H1 (cell line): ENCODE measurements around the gene PALS2. TPM values are rescaled to one million over a fixed set of nuclear protein-coding genes. Genes with fewer than 3 reads are reported as not detected.

Experiments used
- ATF3 ChIP-seq: IDR thresholded peaks from 2 replicates; pipeline ENCODE4 v1.6.1; 2011; ENCODE audit warnings: low read depth, mild to moderate bottlenecking, low read length; ENCODE audit not compliant: insufficient read depth
- BACH1 ChIP-seq: IDR thresholded peaks from 2 replicates; pipeline ENCODE4 v1.6.1; 2012; ENCODE audit warnings: low read length, improper control_type of control experiment
- CEBPB ChIP-seq: IDR thresholded peaks from 2 replicates; pipeline ENCODE4 v1.6.1; 2012; ENCODE audit warnings: low read depth, low read length
- EP300 ChIP-seq, 2 experiments: IDR thresholded peaks; 1 replicate in 1 of 2; 2 replicates in 1 of 2; pipeline ENCODE4 v1.6.1; 2011 to 2012; ENCODE audit warnings: low read depth in 2 of 2, low read length in 2 of 2, mild to moderate bottlenecking in 2 of 2, borderline replicate concordance in 1 of 2, inconsistent platforms in 1 of 2, moderate library complexity in 1 of 2
- HDAC6 ChIP-seq: IDR thresholded peaks from one replicate; pipeline ENCODE4 v1.7.1; 2012; ENCODE audit warnings: low read depth, mild to moderate bottlenecking, inconsistent platforms, low read length, moderate library complexity
- KDM4A ChIP-seq: IDR thresholded peaks from one replicate; pipeline ENCODE4 v1.7.1; 2012; ENCODE audit warnings: low read depth, mild to moderate bottlenecking, moderate library complexity, low read length, inconsistent platforms; ENCODE audit not compliant: severe bottlenecking
- MAX ChIP-seq: IDR thresholded peaks from 2 replicates; pipeline ENCODE4 v1.6.1; 2012; ENCODE audit warnings: inconsistent platforms
- RBBP5 ChIP-seq: IDR thresholded peaks from 2 replicates; pipeline ENCODE4 v1.7.1; 2012; ENCODE audit warnings: low read depth, mild to moderate bottlenecking, inconsistent platforms, low read length, moderate library complexity, borderline replicate concordance
- SIN3A ChIP-seq, 2 experiments: IDR thresholded peaks in 1 of 2; conservative IDR thresholded peaks in 1 of 2; 2 replicates each; pipeline ENCODE4 v1.6.1; 2011 to 2012; ENCODE audit warnings: low read length in 2 of 2, improper control_type of control experiment in 1 of 2, low read depth in 1 of 2, mild to moderate bottlenecking in 1 of 2
- SIX5 ChIP-seq: IDR thresholded peaks from 2 replicates; pipeline ENCODE4 v1.6.1; 2011; ENCODE audit warnings: mild to moderate bottlenecking, low read depth, low read length
- SP1 ChIP-seq: IDR thresholded peaks from 2 replicates; pipeline ENCODE4 v1.6.1; 2011; ENCODE audit warnings: low read depth, low read length
- TAF1 ChIP-seq: IDR thresholded peaks from 2 replicates; pipeline ENCODE4 v1.6.1; 2011; ENCODE audit warnings: mild to moderate bottlenecking, low read depth, low read length
- TAF7 ChIP-seq: optimal IDR thresholded peaks from 2 replicates; pipeline ENCODE3; 2011; ENCODE audit warnings: low read depth, mild to moderate bottlenecking, inconsistent platforms, low read length, moderate library complexity, borderline replicate concordance
- polyA plus RNA-seq, 7 experiments: library from polyadenylated mRNA; depleted of rRNA in 3 of 7; stranded (reverse) in 5 of 7; unstranded in 2 of 7; fragments of >200 nt in 5 of 7; fragments of 200-250 nt in 2 of 7; gene quantifications; 1 replicate in 5 of 7; 2 replicates in 1 of 7; 4 replicates in 1 of 7; pipeline versions ENCODE4 v1.2.1 to v1.2.3, GENCODE V29; 2011 to 2013; ENCODE audit warnings: missing spikeins in 2 of 7, mixed read lengths in 2 of 7
- total RNA-seq: library from RNA; stranded (reverse); fragmentation: NEBNext Ultra II Directional; extraction: Animal tissue kit (Norgen Biotek cat#: 25700); gene quantifications from 2 replicates; pipeline ENCODE4 v1.2.1, GENCODE V29; 2021

The PALS2 gene
- total and polyA plus RNA-seq, 2 of the 8 experiments (the other 6 are each of a cell fraction or from before 2014, with no cell fraction given): 10.4 to 98.3 TPM

GRCh38 chr7:24572997-24573553, at the start of gene PALS2 (continued):
- TF ChIP-seq MAX (peak; percentile 37; the same call in 1 of the 2 replicates), KDM4A (peak; percentile 80), TAF7 (peak; percentile 21), HDAC6 (no peak), SIN3A (conservative IDR thresholded peaks at IDR 0.05 in 1 of 2, IDR thresholded peaks at IDR 0.05 in 1 of 2; ENCODE audit: low read depth in 1 of 2, low read length in 2 of 2) (0 out of 4 replicates have a peak, but pooled peaks have one; percentile 51 to 64), RBBP5 (peak; percentile 49), SP1 (no peak), EP300 (IDR thresholded peaks at IDR 0.05; ENCODE audit: borderline replicate concordance in 1 of 2, low read depth in 2 of 2, low read length in 2 of 2) (peak in 1 of 2 experiments; percentile 5; a peak in 1 of 3 replicates), TAF1 (peak; percentile 56), CEBPB (no peak), SIX5 (no peak), ATF3 (no peak), BACH1 (0 out of 2 replicates have a peak, but pooled peaks have one; percentile 4)
